NT2/D1 (cell line): Measurements from ENCODE around the gene KISS1.

Experiments used
- SUZ12 ChIP-seq: IDR thresholded peaks from 2 replicates; pipeline ENCODE4 v1.6.1; 2011; ENCODE audit not compliant: insufficient read length, insufficient read depth; ENCODE audit errors: extremely low read depth
- YY1 ChIP-seq: IDR thresholded peaks from 2 replicates; pipeline ENCODE4 v1.6.1; 2011; ENCODE audit not compliant: insufficient read length, insufficient read depth

DNA sequence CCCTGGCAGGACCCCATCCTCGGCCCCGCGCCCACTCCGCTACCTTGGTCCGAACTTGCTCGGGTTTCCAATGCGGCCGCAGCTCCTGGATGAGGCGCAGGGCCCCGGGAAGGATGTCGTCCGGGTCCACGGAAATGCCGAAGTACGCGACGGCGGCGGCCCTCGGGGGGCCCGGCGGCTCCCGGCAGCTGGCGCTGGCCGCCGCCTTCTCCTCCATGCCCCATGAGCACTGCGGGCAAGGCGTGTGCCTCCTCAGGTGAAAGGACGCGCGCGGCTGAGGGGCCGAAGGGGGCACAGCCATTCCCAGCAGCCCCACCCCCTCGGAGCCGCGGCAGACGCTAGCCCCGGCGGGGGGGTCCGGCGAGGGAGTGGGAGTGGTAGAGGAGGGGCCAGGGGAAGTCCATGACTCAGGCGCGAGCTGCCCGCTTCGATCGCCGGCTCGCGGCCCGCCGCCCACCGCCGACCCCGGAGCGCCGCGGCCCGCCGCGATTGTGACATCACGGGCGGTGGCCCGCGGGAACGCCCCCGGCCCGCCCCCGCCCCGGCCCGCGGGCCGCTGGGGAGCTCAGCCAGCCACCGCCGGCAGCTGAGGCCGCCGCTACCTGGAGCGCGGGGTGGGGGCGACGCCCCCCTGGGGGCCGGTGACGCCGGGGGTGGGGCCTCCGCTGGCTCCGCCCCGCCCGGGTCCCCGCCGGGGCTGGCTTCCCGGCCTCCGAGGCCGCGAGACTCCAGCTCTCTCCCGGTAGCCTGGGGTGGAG is 44.6 kb downstream of the KISS1 start, which contains the start of gene ETNK2:
- TF ChIP-seq YY1, result no peak
- no peak for TF ChIP-seq SUZ12
